ENCODE results near the gene ALDH1L1.

DNA sequence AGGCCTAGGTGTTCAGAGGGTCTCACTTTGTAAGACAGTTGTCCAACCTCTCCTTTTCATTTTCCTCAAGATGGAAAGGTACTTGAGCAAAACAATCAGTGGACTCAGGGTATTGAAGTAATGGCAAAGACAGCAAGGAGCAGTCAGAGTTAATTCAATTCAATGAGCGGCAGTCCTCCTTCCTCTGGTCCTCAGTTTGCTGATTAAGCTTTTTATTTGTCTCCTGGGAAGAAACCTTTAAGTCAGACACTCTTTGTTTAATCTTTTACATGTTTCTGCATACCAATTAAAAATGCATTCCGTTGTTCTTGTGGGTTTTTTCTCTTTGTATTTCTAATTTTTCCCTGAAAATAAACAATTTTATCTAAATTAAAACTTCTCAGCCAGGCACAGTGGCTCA is 18.9 kb upstream of the ALDH1L1 start:
- TF ChIP-seq CTCF (IDR thresholded peaks at IDR 0.05) (no peak), POLR2A (IDR thresholded peaks at IDR 0.05; ENCODE audit: low read depth) (no peak), POLR2AphosphoS5 (IDR thresholded peaks at IDR 0.05) (no peak), EP300 (IDR thresholded peaks at IDR 0.05) (no peak)
